Astrocyte of the hippocampus (primary cell): Measurements from ENCODE around the gene RNF25.
A peak's percentile ranks its signal among the peaks of the same experiment; 100 is the strongest.

Experiments
- DNase-seq: peaks from one replicate; pipeline ENCODE4 v3.0.0; 2011; ENCODE audit warnings: low read depth, low spot score

RNF25 gene

GRCh38 chr2:218679119-218679518, 7.3 kb upstream of the RNF25 start:
- DNase-seq = no peak

GRCh38 chr2:218671097-218671653, 627 bp downstream of the RNF25 start:
- DNase-seq = no peak

- DNase-seq = no peak
Measured at GRCh38 chr2:218664653-218665052, 7.1 kb downstream of the RNF25 start.

GRCh38 chr2:218663901-218664300, 7.9 kb downstream of the RNF25 start:
- no peak for DNase-seq

GRCh38 chr2:218662827-218663226, 9.0 kb downstream of the RNF25 start:
- no peak for DNase-seq

- no peak for DNase-seq
Measured at GRCh38 chr2:218662377-218662776, 9.4 kb downstream of the RNF25 start.

GRCh38 chr2:218659988-218660358, 11.8 kb downstream of the RNF25 start:
- no peak for DNase-seq

GRCh38 chr2:218659258-218659987, 12.4 kb downstream of the RNF25 start, which contains the start of the genes BCS1L and ZNF142:
Gene BCS1L, plus strand, starts transcription at chr2:218659683. Its CDS starts 1,305 bp downstream, at chr2:218660988.
Gene ZNF142, minus strand, starts transcription at chr2:218659623. Its CDS starts 3,194 bp downstream, at chr2:218656429.
- DNase-seq = peak; percentile 95

GRCh38 chr2:218658671-218659257, 13.0 kb downstream of the RNF25 start:
- peak; percentile 69 for DNase-seq

GRCh38 chr2:218655751-218656150, 16.1 kb downstream of the RNF25 start:
- no peak for DNase-seq

- no peak for DNase-seq
Measured at GRCh38 chr2:218648787-218649100, 23.1 kb downstream of the RNF25 start.

- DNase-seq = peak; percentile 73
Measured at GRCh38 chr2:218648088-218648786, 23.6 kb downstream of the RNF25 start.

GRCh38 chr2:218645126-218645525, 26.7 kb downstream of the RNF25 start:
- DNase-seq = peak; percentile 25

GRCh38 chr2:218644721-218645120, 27.1 kb downstream of the RNF25 start:
- no peak for DNase-seq

- DNase-seq = no peak
Measured at GRCh38 chr2:218643751-218644310, 28.0 kb downstream of the RNF25 start.

GRCh38 chr2:218642786-218643185, 29.0 kb downstream of the RNF25 start:
- no peak for DNase-seq

GRCh38 chr2:218642121-218642656, 29.6 kb downstream of the RNF25 start:
- no peak for DNase-seq

- DNase-seq = no peak
Measured at GRCh38 chr2:218638372-218638771, 33.4 kb downstream of the RNF25 start.

- DNase-seq = no peak
Measured at GRCh38 chr2:218635719-218636118, 36.1 kb downstream of the RNF25 start.

GRCh38 chr2:218631837-218632236, 40.0 kb downstream of the RNF25 start:
- DNase-seq = peak; percentile 44

- DNase-seq = no peak
Measured at GRCh38 chr2:218627939-218628338, 43.9 kb downstream of the RNF25 start.

- DNase-seq = no peak
Measured at GRCh38 chr2:218626369-218626768, 45.4 kb downstream of the RNF25 start.
